Measurements from ENCODE around the gene CELA2A.

DNA sequence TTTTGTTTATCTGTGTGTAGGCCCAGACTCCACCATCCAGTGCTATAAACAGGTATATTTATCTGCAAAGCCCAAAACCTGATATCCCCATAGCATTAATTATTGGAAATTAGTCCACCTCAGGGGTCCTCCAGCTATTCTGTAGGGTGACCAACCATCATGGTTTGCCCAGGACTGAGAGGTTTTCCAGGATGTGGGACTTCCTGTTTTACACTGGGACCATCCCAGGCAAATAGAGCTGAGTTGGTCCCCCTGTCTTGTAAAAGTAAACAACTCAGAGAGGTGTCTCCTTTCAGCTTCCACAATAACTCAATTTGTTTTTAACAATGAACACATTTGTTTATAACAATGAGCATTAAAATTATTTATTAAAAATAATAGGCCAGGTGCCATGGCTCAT lies 11.6 kb downstream of the CELA2A start:
- no peak for TF ChIP-seq SUZ12 (IDR thresholded peaks at IDR 0.05; ENCODE audit: extremely low read depth, insufficient read depth, insufficient read length)
- TF ChIP-seq YY1 (IDR thresholded peaks at IDR 0.05; ENCODE audit: insufficient read depth, insufficient read length), result no peak
- no peak for TF ChIP-seq ZNF274 (IDR thresholded peaks at IDR 0.05; ENCODE audit: low read depth, low read length)
